B cell (primary cell): Measurements from ENCODE around the gene KIDINS220. TPM values are rescaled to one million over a fixed set of nuclear protein-coding genes. Genes with fewer than 3 reads are reported as not detected.

ENCODE experiments used
- ATAC-seq: fragments of 200-7000 bp; cut with Tn5 transposase; one replicate; pipeline ENCODE4 v1.10.0; 2021; ENCODE audit warnings: low read depth, mild to moderate bottlenecking, moderate number of reproducible peaks, moderate library complexity
- CTCF ChIA-PET: fragments of 350-600 bp; sonication (Branson Sonifier 250); formaldehyde crosslinking; loops from one replicate; lab custom pipeline; 2021; ENCODE audit warnings: antibody characterized with exemption, inconsistent platforms; lab: Charles Lee
- POLR2A ChIA-PET: fragments of 350-600 bp; sonication (Branson Sonifier 250); formaldehyde crosslinking; loops from one replicate; lab custom pipeline; 2021; ENCODE audit warnings: antibody characterized with exemption; lab: Charles Lee
- DNase-seq: peaks from one replicate; pipeline ENCODE4 v3.0.0; 2013
- H2AFZ ChIP-seq: 2 replicates; pipeline ENCODE4 v1.6.1; 2012; ENCODE audit warnings: mild to moderate bottlenecking, low read depth, low read length; ENCODE audit not compliant: insufficient read depth, poor library complexity, severe bottlenecking
- H3K27ac ChIP-seq, 2 donors: 1 replicate in 1 of 2; 2 replicates in 1 of 2; pipeline ENCODE4 v1.5.1; 2012 to 2013; ENCODE audit warnings: low read length in 2 of 2, mild to moderate bottlenecking in 2 of 2, moderate library complexity in 1 of 2
- H3K27me3 ChIP-seq, 4 experiments: fragments of 200-600 bp in 1 of 4; sonication (generic) in 1 of 4; replicated peaks in 1 of 4; 1 replicate in 2 of 4; 2 replicates in 2 of 4; pipeline versions ENCODE4 v1.6.1 to v1.7.0; 2013 to 2016; ENCODE audit warnings: low read length in 3 of 4, mild to moderate bottlenecking in 2 of 4, mixed read lengths in 1 of 4, moderate library complexity in 1 of 4; ENCODE audit not compliant: insufficient read depth in 4 of 4, control insufficient read depth in 3 of 4; ENCODE audit errors: control extremely low read depth in 1 of 4
- H3K36me3 ChIP-seq, 2 experiments: replicated peaks in 1 of 2; 1 replicate in 1 of 2; 2 replicates in 1 of 2; pipeline versions ENCODE4 v1.6.1 to v1.7.1; 2013; ENCODE audit warnings: low read length in 1 of 2; ENCODE audit not compliant: insufficient read depth in 2 of 2, control insufficient read depth in 1 of 2; ENCODE audit errors: control extremely low read depth in 1 of 2, extremely low read depth in 1 of 2
- H3K4me1 ChIP-seq, 2 donors: fragments of 200-600 bp in 1 of 2; sonication (generic) in 1 of 2; 1 replicate in 1 of 2; 2 replicates in 1 of 2; pipeline versions ENCODE4 v1.5.1 to v1.6.1; 2013 to 2017; ENCODE audit warnings: low read length in 2 of 2; ENCODE audit not compliant: control insufficient read depth in 2 of 2, insufficient read depth in 2 of 2
- H3K4me2 ChIP-seq: replicated peaks from 2 replicates; pipeline ENCODE3; 2012; ENCODE audit warnings: mild to moderate bottlenecking, low read depth, low read length; ENCODE audit not compliant: poor library complexity, severe bottlenecking
- H3K4me3 ChIP-seq, 5 experiments: fragments of 200-600 bp in 1 of 5; sonication (generic) in 1 of 5; 1 replicate in 3 of 5; 2 replicates in 2 of 5; pipeline versions ENCODE4 v1.5.1 to v1.7.0; 2011 to 2016; ENCODE audit warnings: low read length in 4 of 5, mild to moderate bottlenecking in 4 of 5, low read depth in 2 of 5, control low read depth in 1 of 5, moderate library complexity in 1 of 5; ENCODE audit not compliant: insufficient read depth in 1 of 5; ENCODE audit errors: control extremely low read depth in 1 of 5, extremely low read depth in 1 of 5
- H3K79me2 ChIP-seq: fragments of 200-600 bp; sonication (generic); one replicate; pipeline ENCODE4 v1.6.0; 2016; ENCODE audit warnings: low read length; ENCODE audit not compliant: control insufficient read depth, insufficient read depth
- H3K9ac ChIP-seq: fragments of 200-600 bp; sonication (generic); 2 replicates; pipeline ENCODE4 v1.6.1; 2017; ENCODE audit warnings: mild to moderate bottlenecking, low read length, moderate library complexity
- H3K9me3 ChIP-seq, 3 donors: one replicate each; pipeline versions ENCODE4 v1.6.1 to v1.7.1; 2013; ENCODE audit warnings: low read length in 2 of 3; ENCODE audit not compliant: control insufficient read depth in 2 of 3, insufficient read depth in 1 of 3; ENCODE audit errors: control extremely low read depth in 1 of 3
- H4K20me1 ChIP-seq: 2 replicates; pipeline ENCODE4 v1.6.0; 2012; ENCODE audit warnings: mild to moderate bottlenecking, low read length; ENCODE audit not compliant: insufficient read depth, control insufficient read depth, poor library complexity, severe bottlenecking
- H3K27ac Mint-ChIP-seq: one replicate; pipeline ENCODE4 v1.8.0; 2021; ENCODE audit warnings: mixed read lengths
- H3K27me3 Mint-ChIP-seq: one replicate; pipeline ENCODE4 v1.8.0; 2021; ENCODE audit warnings: mixed read lengths
- H3K4me1 Mint-ChIP-seq: one replicate; pipeline ENCODE4 v1.8.0; 2021; ENCODE audit warnings: mixed read lengths
- H3K4me3 Mint-ChIP-seq: one replicate; pipeline ENCODE4 v1.8.0; 2021; ENCODE audit warnings: mixed read lengths
- H3K9me3 Mint-ChIP-seq: one replicate; pipeline ENCODE4 v1.8.0; 2022; ENCODE audit warnings: mixed read lengths; ENCODE audit not compliant: insufficient read depth
- CTCF ChIP-seq: fragments of 200-600 bp; IDR thresholded peaks from one replicate; pipeline ENCODE4 v1.8.0; 2022; ENCODE audit warnings: antibody characterized with exemption, mild to moderate bottlenecking
- EZH2 ChIP-seq: IDR thresholded peaks from 2 replicates; pipeline ENCODE4 v1.6.1; 2012; ENCODE audit warnings: borderline replicate concordance, low read depth, mild to moderate bottlenecking, moderate library complexity, low read length; ENCODE audit not compliant: insufficient read depth, poor library complexity, severe bottlenecking
- WGBS: methylation state at CpG from one replicate; pipeline ENCODE4 v1.1.5; 2013; ENCODE audit warnings: missing lambda C conversion rate; ENCODE audit not compliant: insufficient coverage; 5-methylcytosine and 5-hydroxymethylcytosine counted together
- intact Hi-C: fragments of 100-400 bp; cut with micrococcal nuclease; formaldehyde crosslinking; loops from one replicate; pipeline ENCODE4 v1.10.0; 2022
- polyA plus RNA-seq: library from polyadenylated mRNA; depleted of rRNA; stranded (reverse); fragments of >200 nt; gene quantifications from 2 replicates; pipeline ENCODE4 v1.2.3, GENCODE V29; 2012
- total RNA-seq, 2 donors: library from RNA; stranded (reverse); fragments of 120-200 nt in 1 of 2; gene quantifications; 1 replicate in 1 of 2; 2 replicates in 1 of 2; pipeline versions ENCODE4 v1.2.3 to v1.2.4, GENCODE V29; 2013 to 2022

Gene KIDINS220
- total and polyA plus RNA-seq, 2 donors (not counting 1 experiment from before 2014, with no cell fraction given) = 12.5 to 36.6 TPM

GRCh38 chr2:8861797-8862196 is 24.4 kb upstream of the KIDINS220 start:
- H3K79me2 ChIP-seq = no peaks in the 10 kb centered on the region
- ATAC-seq (no peak), DNase-seq (no peak)
- no peak overlapping the region for H3K4me3 ChIP-seq
- H3K9ac ChIP-seq = no peak overlapping the region
- H3K36me3 ChIP-seq = peaks cover 0 to 3% of the 10 kb centered on the region in 2 experiments
- no peak overlapping the region for H3K4me2 ChIP-seq
- no peaks in the 10 kb centered on the region for H3K27me3 ChIP-seq
- no peak overlapping the region for H3K27ac Mint-ChIP-seq
- H3K4me3 Mint-ChIP-seq = no peak overlapping the region
- H3K4me1 ChIP-seq = no peaks in the 10 kb centered on the region
- intact Hi-C loops = no loop called here
- ChIA-PET CTCF (no interaction called here), POLR2A (no interaction called here)
- TF ChIP-seq CTCF (no peak), EZH2 (no peak)
- WGBS = 92% methylated on average over 1 of the region's 1 CpG
- H3K9me3 Mint-ChIP-seq = no peaks in the 10 kb centered on the region
- no peaks in the 10 kb centered on the region for H4K20me1 ChIP-seq
- H3K9me3 ChIP-seq = no peaks in the 10 kb centered on the region
- no peaks in the 10 kb centered on the region for H3K4me1 Mint-ChIP-seq
- H2AFZ ChIP-seq = no peak overlapping the region
- H3K27ac ChIP-seq = no peak overlapping the region
- H3K27me3 Mint-ChIP-seq = no peaks in the 10 kb centered on the region

- H3K9me3 Mint-ChIP-seq = no peaks in the 10 kb centered on the region
- intact Hi-C loops = no loop called here
- CTCF ChIA-PET = no interaction called here
- Histone ChIP-seq H3K9me3 (no peaks in the 10 kb centered on the region), H4K20me1 (no peaks in the 10 kb centered on the region), H2AFZ (no peak overlapping the region), H3K27ac (no peak overlapping the region), H3K4me1 (no peaks in the 10 kb centered on the region), H3K4me2 (no peak overlapping the region), H3K79me2 (no peaks in the 10 kb centered on the region), H3K27me3 (no peaks in the 10 kb centered on the region), H3K36me3 (peaks cover 0 to 3% of the 10 kb centered on the region in 2 experiments), H3K4me3 (no peak overlapping the region), H3K9ac (no peak overlapping the region)
- H3K27me3 Mint-ChIP-seq = no peaks in the 10 kb centered on the region
- WGBS = no CpG with 5 or more reads among the region's 2 CpGs
- POLR2A ChIA-PET = no interaction called here
- no peaks in the 10 kb centered on the region for H3K4me1 Mint-ChIP-seq
- TF ChIP-seq CTCF (no peak), EZH2 (no peak)
- H3K4me3 Mint-ChIP-seq = no peak overlapping the region
- no peak overlapping the region for H3K27ac Mint-ChIP-seq
- no peak for ATAC-seq
- no peak for DNase-seq
These were observed 22.8 kb upstream of the KIDINS220 start for GRCh38 chr2:8860239-8860638.
